ENCODE data around the gene HOXD1.

Gene HOXD1

GRCh38 chr2:176172895-176173566 lies 15.4 kb upstream of the HOXD1 start:
- no peak for TF ChIP-seq SIN3A (IDR thresholded peaks at IDR 0.05; ENCODE audit: borderline replicate concordance, insufficient read depth, low read length)
- TF ChIP-seq POLR2AphosphoS5 (IDR thresholded peaks at IDR 0.05; ENCODE audit: low read depth, low read length) = no peak
- TF ChIP-seq REST (IDR thresholded peaks at IDR 0.05; ENCODE audit: insufficient read depth in 1 of 2, low read depth in 2 of 2, low read length in 2 of 2) = no peak
- TF ChIP-seq TAF1 (IDR thresholded peaks at IDR 0.05; ENCODE audit: borderline replicate concordance, insufficient read depth, low read length) = no peak
- TF ChIP-seq FOXP2 (optimal IDR thresholded peaks at IDR 0.05; ENCODE audit: borderline replicate concordance, extremely low read depth, extremely low read length, insufficient read depth) = no peak

- no peak for TF ChIP-seq SIN3A (IDR thresholded peaks at IDR 0.05; ENCODE audit: borderline replicate concordance, insufficient read depth, low read length)
Observed at GRCh38 chr2:176173567-176174381, 14.7 kb upstream of the HOXD1 start.

- TF ChIP-seq POLR2AphosphoS5 (IDR thresholded peaks at IDR 0.05; ENCODE audit: low read depth, low read length) (no peak), TAF1 (IDR thresholded peaks at IDR 0.05; ENCODE audit: borderline replicate concordance, insufficient read depth, low read length) (no peak), FOXP2 (optimal IDR thresholded peaks at IDR 0.05; ENCODE audit: borderline replicate concordance, extremely low read depth, extremely low read length, insufficient read depth) (no peak), REST (IDR thresholded peaks at IDR 0.05; ENCODE audit: insufficient read depth in 1 of 2, low read depth in 2 of 2, low read length in 2 of 2) (no peak), SIN3A (IDR thresholded peaks at IDR 0.05; ENCODE audit: borderline replicate concordance, insufficient read depth, low read length) (no peak)
Observed at GRCh38 chr2:176174382-176174823, 14.1 kb upstream of the HOXD1 start.

- TF ChIP-seq TAF1 (IDR thresholded peaks at IDR 0.05; ENCODE audit: borderline replicate concordance, insufficient read depth, low read length) (no peak), REST (IDR thresholded peaks at IDR 0.05; ENCODE audit: insufficient read depth in 1 of 2, low read depth in 2 of 2, low read length in 2 of 2) (no peak), FOXP2 (optimal IDR thresholded peaks at IDR 0.05; ENCODE audit: borderline replicate concordance, extremely low read depth, extremely low read length, insufficient read depth) (no peak), SIN3A (IDR thresholded peaks at IDR 0.05; ENCODE audit: borderline replicate concordance, insufficient read depth, low read length) (no peak), POLR2AphosphoS5 (IDR thresholded peaks at IDR 0.05; ENCODE audit: low read depth, low read length) (no peak)
Observed at GRCh38 chr2:176174824-176175708, 13.4 kb upstream of the HOXD1 start.

Measured in PFSK-1 (cell line).